HepG2 (cell line): ENCODE results near the gene RAC3. TPM values are rescaled to one million over a fixed set of nuclear protein-coding genes. Genes with fewer than 3 reads are reported as not detected.

ENCODE experiments used
- AGO1 ChIP-seq: fragments of 200-400 bp; formaldehyde crosslinking; IDR thresholded peaks from 2 replicates; pipeline ENCODE4 v1.6.1; 2017; ENCODE audit warnings: mild to moderate bottlenecking, low read depth, low read length, moderate library complexity; ENCODE audit not compliant: poor library complexity, severe bottlenecking
- AHR ChIP-seq: IDR thresholded peaks from 2 replicates; pipeline ENCODE4 v1.6.1; 2018; ENCODE audit warnings: missing genetic modification reagents, missing compliant biosample characterization
- HMGA1 ChIP-seq: sonication (generic); formaldehyde crosslinking; conservative IDR thresholded peaks from 2 replicates; pipeline ENCODE4 v1.4.0; 2020; ENCODE audit warnings: missing genetic modification reagents
- NCOR1 ChIP-seq: fragments of 200-600 bp; sonication (generic); IDR thresholded peaks from 2 replicates; pipeline ENCODE4 v1.7.0; 2017; ENCODE audit warnings: antibody characterized with exemption, low read length, borderline replicate concordance
- NPAS2 ChIP-seq: sonication (generic); formaldehyde crosslinking; IDR thresholded peaks from 2 replicates; pipeline ENCODE4 v1.8.0; 2022; ENCODE audit warnings: mild to moderate bottlenecking, missing genetic modification reagents, borderline replicate concordance
- NRL ChIP-seq: sonication (generic); formaldehyde crosslinking; IDR thresholded peaks from 2 replicates; pipeline ENCODE4 v1.5.0; 2020; ENCODE audit warnings: missing genetic modification reagents, mild to moderate bottlenecking, moderate library complexity, borderline replicate concordance
- PITX1 ChIP-seq: sonication (generic); formaldehyde crosslinking; IDR thresholded peaks from 2 replicates; pipeline ENCODE4 v1.5.1; 2020; ENCODE audit warnings: mild to moderate bottlenecking, missing genetic modification reagents
- TBP ChIP-seq: sonication (generic); formaldehyde crosslinking; IDR thresholded peaks from 2 replicates; pipeline ENCODE4 v1.5.0; 2020; ENCODE audit warnings: missing genetic modification reagents
- TGIF2 ChIP-seq: IDR thresholded peaks from 2 replicates; pipeline ENCODE4 v1.6.1; 2016; ENCODE audit warnings: control low read depth, missing compliant biosample characterization
- XBP1 ChIP-seq: sonication (generic); formaldehyde crosslinking; IDR thresholded peaks from 2 replicates; pipeline ENCODE4 v1.5.0; 2020; ENCODE audit warnings: missing genetic modification reagents
- XRCC5 ChIP-seq: fragments of 200-400 bp; formaldehyde crosslinking; optimal IDR thresholded peaks from 2 replicates; pipeline ENCODE3; 2017; ENCODE audit warnings: mild to moderate bottlenecking, low read length
- ZMYM2 ChIP-seq: sonication (generic); formaldehyde crosslinking; IDR thresholded peaks from 2 replicates; pipeline ENCODE4 v1.8.0; 2022; ENCODE audit warnings: mild to moderate bottlenecking, missing genetic modification reagents
- ZNF138 ChIP-seq: sonication (generic); formaldehyde crosslinking; IDR thresholded peaks from 2 replicates; pipeline ENCODE4 v1.5.0; 2020; ENCODE audit warnings: mild to moderate bottlenecking, low read depth, missing genetic modification reagents
- ZNF230 ChIP-seq: sonication (generic); formaldehyde crosslinking; IDR thresholded peaks from 2 replicates; pipeline ENCODE4 v1.4.0; 2020; ENCODE audit warnings: mild to moderate bottlenecking, missing genetic modification reagents
- ZNF3 ChIP-seq: IDR thresholded peaks from 2 replicates; pipeline ENCODE4 v1.7.0; 2017; ENCODE audit warnings: inconsistent platforms
- polyA plus RNA-seq, 8 experiments: library from polyadenylated mRNA; depleted of rRNA in 3 of 8; stranded (reverse) in 7 of 8; unstranded in 1 of 8; fragments of >200 nt; fragmentation: Illumina TruSeq in 4 of 8; extraction: Trizol in 4 of 8; gene quantifications; 2 replicates each; pipeline versions ENCODE4 v1.2.1 to v1.2.3, GENCODE V29; 2011 to 2016; ENCODE audit warnings: low read depth in 4 of 8, missing spikeins in 1 of 8, mixed read lengths in 1 of 8; ENCODE audit not compliant: insufficient read depth in 1 of 8
- total RNA-seq, 5 experiments: library from RNA; depleted of rRNA; stranded (reverse); fragments of >200 nt; fragmentation: Illumina TruSeq; extraction: Trizol; gene quantifications; 2 replicates each; pipeline ENCODE4 v1.2.3, GENCODE V29; 2016; ENCODE audit warnings: low read depth in 1 of 5
- TF ChIP-seq, protein P1 (sequence below): sonication (generic); formaldehyde crosslinking; IDR thresholded peaks from 2 replicates; pipeline ENCODE4 v1.4.0; 2020; ENCODE audit warnings: missing genetic modification reagents
- TF ChIP-seq, protein P2 (sequence below): sonication (generic); formaldehyde crosslinking; IDR thresholded peaks from 2 replicates; pipeline ENCODE4 v1.4.0; 2020; ENCODE audit warnings: missing genetic modification reagents, borderline replicate concordance
- TF ChIP-seq, protein P3 (sequence below): sonication (generic); formaldehyde crosslinking; IDR thresholded peaks from 2 replicates; pipeline ENCODE4 v1.5.0; 2020; ENCODE audit warnings: mild to moderate bottlenecking, missing genetic modification reagents
- TF ChIP-seq, protein P4 (sequence below): sonication (generic); formaldehyde crosslinking; IDR thresholded peaks from 2 replicates; pipeline ENCODE4 v1.8.0; 2022; ENCODE audit warnings: mild to moderate bottlenecking, missing genetic modification reagents, moderate library complexity
- TF ChIP-seq, protein P5 (sequence below): sonication (generic); formaldehyde crosslinking; IDR thresholded peaks from 2 replicates; pipeline ENCODE4 v1.8.1; 2023; ENCODE audit warnings: mild to moderate bottlenecking, inconsistent platforms, moderate library complexity, missing genetic modification reagents, borderline replicate concordance

Gene RAC3
- total and polyA plus RNA-seq, 2 of the 13 experiments (the other 11 are each of a cell fraction or from before 2014, with no cell fraction given), result 10.5 to 21.3 TPM

DNA sequence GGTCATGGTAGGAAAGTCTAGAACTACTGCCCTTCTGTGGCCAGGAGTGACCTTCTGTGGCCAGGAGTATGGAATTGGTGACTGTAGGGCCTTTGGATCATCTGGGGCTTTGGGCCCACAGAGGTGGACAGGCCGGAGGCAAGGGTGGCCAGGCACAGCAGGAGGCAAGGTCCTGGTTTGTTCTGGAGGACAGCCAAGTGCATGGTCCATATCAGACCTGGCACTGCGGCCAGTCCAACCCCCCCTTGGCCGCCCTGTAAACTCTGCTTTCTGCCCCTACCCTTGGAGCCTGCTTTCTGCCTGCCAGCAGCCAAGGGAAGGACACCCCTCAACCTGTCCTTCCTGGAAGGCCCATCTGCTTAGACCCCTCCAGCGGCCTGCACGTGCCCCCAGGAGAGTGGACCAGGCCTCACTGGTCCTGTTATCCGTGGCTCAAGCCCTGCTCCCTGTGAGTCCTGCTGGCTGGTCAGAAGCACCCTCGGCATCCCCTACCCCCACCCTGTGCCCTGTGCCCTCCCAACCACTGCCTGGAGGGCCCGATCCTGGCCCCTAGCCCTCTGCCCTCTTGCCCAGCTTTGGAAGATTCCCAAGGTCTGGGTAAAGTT is 8.3 kb downstream of the RAC3 start (continued):
- TF ChIP-seq NCOR1 (no peak), ZNF230 (CRISPR knock-in tag) (no peak), HMGA1 (CRISPR knock-in tag) (no peak), ZNF3 (CRISPR knock-in tag) (no peak), AHR (CRISPR knock-in tag) (0 out of 2 replicates have a peak, but pooled peaks have one; percentile 12), XBP1 (CRISPR knock-in tag) (no peak), ZNF138 (CRISPR knock-in tag) (no peak), AGO1 (no peak), ZMYM2 (CRISPR knock-in tag) (peak; percentile 78; the same call in 1 of the 2 replicates), NRL (CRISPR knock-in tag) (no peak; the same call in 1 of the 2 replicates), PITX1 (CRISPR knock-in tag) (no peak), XRCC5 (peak; percentile 31), NPAS2 (CRISPR knock-in tag) (no peak), TBP (CRISPR knock-in tag) (no peak), TGIF2 (no peak)
- TF ChIP-seq, protein P1, sequence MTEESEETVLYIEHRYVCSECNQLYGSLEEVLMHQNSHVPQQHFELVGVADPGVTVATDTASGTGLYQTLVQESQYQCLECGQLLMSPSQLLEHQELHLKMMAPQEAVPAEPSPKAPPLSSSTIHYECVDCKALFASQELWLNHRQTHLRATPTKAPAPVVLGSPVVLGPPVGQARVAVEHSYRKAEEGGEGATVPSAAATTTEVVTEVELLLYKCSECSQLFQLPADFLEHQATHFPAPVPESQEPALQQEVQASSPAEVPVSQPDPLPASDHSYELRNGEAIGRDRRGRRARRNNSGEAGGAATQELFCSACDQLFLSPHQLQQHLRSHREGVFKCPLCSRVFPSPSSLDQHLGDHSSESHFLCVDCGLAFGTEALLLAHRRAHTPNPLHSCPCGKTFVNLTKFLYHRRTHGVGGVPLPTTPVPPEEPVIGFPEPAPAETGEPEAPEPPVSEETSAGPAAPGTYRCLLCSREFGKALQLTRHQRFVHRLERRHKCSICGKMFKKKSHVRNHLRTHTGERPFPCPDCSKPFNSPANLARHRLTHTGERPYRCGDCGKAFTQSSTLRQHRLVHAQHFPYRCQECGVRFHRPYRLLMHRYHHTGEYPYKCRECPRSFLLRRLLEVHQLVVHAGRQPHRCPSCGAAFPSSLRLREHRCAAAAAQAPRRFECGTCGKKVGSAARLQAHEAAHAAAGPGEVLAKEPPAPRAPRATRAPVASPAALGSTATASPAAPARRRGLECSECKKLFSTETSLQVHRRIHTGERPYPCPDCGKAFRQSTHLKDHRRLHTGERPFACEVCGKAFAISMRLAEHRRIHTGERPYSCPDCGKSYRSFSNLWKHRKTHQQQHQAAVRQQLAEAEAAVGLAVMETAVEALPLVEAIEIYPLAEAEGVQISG (CRISPR knock-in tag), result no peak
- TF ChIP-seq, protein P2, sequence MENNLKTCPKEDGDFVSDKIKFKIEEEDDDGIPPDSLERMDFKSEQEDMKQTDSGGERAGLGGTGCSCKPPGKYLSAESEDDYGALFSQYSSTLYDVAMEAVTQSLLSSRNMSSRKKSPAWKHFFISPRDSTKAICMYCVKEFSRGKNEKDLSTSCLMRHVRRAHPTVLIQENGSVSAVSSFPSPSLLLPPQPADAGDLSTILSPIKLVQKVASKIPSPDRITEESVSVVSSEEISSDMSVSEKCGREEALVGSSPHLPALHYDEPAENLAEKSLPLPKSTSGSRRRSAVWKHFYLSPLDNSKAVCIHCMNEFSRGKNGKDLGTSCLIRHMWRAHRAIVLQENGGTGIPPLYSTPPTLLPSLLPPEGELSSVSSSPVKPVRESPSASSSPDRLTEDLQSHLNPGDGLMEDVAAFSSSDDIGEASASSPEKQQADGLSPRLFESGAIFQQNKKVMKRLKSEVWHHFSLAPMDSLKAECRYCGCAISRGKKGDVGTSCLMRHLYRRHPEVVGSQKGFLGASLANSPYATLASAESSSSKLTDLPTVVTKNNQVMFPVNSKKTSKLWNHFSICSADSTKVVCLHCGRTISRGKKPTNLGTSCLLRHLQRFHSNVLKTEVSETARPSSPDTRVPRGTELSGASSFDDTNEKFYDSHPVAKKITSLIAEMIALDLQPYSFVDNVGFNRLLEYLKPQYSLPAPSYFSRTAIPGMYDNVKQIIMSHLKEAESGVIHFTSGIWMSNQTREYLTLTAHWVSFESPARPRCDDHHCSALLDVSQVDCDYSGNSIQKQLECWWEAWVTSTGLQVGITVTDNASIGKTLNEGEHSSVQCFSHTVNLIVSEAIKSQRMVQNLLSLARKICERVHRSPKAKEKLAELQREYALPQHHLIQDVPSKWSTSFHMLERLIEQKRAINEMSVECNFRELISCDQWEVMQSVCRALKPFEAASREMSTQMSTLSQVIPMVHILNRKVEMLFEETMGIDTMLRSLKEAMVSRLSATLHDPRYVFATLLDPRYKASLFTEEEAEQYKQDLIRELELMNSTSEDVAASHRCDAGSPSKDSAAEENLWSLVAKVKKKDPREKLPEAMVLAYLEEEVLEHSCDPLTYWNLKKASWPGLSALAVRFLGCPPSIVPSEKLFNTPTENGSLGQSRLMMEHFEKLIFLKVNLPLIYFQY, result peak; percentile 77; the same call in 1 of the 2 replicates
- TF ChIP-seq, protein P3, sequence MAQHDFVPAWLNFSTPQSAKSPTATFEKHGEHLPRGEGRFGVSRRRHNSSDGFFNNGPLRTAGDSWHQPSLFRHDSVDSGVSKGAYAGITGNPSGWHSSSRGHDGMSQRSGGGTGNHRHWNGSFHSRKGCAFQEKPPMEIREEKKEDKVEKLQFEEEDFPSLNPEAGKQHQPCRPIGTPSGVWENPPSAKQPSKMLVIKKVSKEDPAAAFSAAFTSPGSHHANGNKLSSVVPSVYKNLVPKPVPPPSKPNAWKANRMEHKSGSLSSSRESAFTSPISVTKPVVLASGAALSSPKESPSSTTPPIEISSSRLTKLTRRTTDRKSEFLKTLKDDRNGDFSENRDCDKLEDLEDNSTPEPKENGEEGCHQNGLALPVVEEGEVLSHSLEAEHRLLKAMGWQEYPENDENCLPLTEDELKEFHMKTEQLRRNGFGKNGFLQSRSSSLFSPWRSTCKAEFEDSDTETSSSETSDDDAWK (CRISPR knock-in tag), result no peak
- TF ChIP-seq, protein P4, sequence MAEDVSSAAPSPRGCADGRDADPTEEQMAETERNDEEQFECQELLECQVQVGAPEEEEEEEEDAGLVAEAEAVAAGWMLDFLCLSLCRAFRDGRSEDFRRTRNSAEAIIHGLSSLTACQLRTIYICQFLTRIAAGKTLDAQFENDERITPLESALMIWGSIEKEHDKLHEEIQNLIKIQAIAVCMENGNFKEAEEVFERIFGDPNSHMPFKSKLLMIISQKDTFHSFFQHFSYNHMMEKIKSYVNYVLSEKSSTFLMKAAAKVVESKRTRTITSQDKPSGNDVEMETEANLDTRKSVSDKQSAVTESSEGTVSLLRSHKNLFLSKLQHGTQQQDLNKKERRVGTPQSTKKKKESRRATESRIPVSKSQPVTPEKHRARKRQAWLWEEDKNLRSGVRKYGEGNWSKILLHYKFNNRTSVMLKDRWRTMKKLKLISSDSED (CRISPR knock-in tag), result no peak
- TF ChIP-seq, protein P5, sequence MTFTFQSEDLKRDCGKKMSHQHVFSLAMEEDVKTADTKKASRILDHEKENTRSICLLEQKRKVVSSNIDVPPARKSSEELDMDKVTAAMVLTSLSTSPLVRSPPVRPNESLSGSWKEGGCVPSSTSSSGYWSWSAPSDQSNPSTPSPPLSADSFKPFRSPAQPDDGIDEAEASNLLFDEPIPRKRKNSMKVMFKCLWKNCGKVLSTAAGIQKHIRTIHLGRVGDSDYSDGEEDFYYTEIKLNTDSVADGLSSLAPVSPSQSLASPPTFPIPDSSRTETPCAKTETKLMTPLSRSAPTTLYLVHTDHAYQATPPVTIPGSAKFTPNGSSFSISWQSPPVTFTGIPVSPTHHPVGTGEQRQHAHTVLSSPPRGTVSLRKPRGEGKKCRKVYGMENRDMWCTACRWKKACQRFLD (CRISPR knock-in tag), result no peak
